ENCODE measurements around the gene FCRL5. TPM values are rescaled to one million over a fixed set of nuclear protein-coding genes. Genes with fewer than 3 reads are reported as not detected.

FCRL5 gene
- total and polyA plus RNA-seq, 10 of the 15 experiments (the other 5 are each of a cell fraction or from before 2014, with no cell fraction given), result 1.1 to 136 (median 7.0) TPM

- no peaks in the 10 kb centered on the region for H4K20me1 ChIP-seq (ENCODE audit: control insufficient read depth, insufficient read depth)
- in situ Hi-C loops (cut with MboI), result no loop called here
- ChIA-PET POLR2A (interaction anchor here (0.6 kb wide), 1 partner anchor 290 kb away, joined by 3 read pairs; no protein-coding TSS in a partner anchor), SMC1A (ENCODE audit: uncharacterized antibody, unreplicated experiment) (interaction anchor here (1.1 to 1.5 kb wide), 6 partner anchors 8 to 431 kb away, joined by 3 to 9 read pairs (median 4); no protein-coding TSS in a partner anchor), CTCF (interaction anchor here (0.9 to 1.7 kb wide), 7 partner anchors 8 to 170 kb away, joined by 3 to 5 read pairs (median 3); no protein-coding TSS in a partner anchor), RAD21 (ENCODE audit: unreplicated experiment) (interaction anchor here (0.6 to 1.9 kb wide), 2 partner anchors 8 to 25 kb away, joined by 3 to 4 read pairs; no protein-coding TSS in a partner anchor)
- no peak overlapping the region for H3K27ac ChIP-seq (ENCODE audit: control insufficient read depth, insufficient read depth)
- no peak for FAIRE-seq
- H3K4me2 ChIP-seq (ENCODE audit: control insufficient read depth, insufficient read depth), result no peak overlapping the region
- no peak overlapping the region for H3K4me3 ChIP-seq
- H2AFZ ChIP-seq (ENCODE audit: control insufficient read depth, low read depth, low read length), result no peak overlapping the region
- TF ChIP-seq CBX5 (IDR thresholded peaks at IDR 0.05; ENCODE audit: low read depth) (no peak), NFYA (IDR thresholded peaks at IDR 0.05; ENCODE audit: borderline replicate concordance, low read depth, low read length) (no peak), YY1 (IDR thresholded peaks at IDR 0.05; ENCODE audit: low read depth, low read length) (no peak), IKZF2 (IDR thresholded peaks at IDR 0.05) (no peak), EZH2 (IDR thresholded peaks at IDR 0.05; ENCODE audit: borderline replicate concordance, control insufficient read depth, low read depth, low read length) (no peak), NR2C1 (IDR thresholded peaks at IDR 0.05) (no peak), FOXM1 (IDR thresholded peaks at IDR 0.05; ENCODE audit: low read depth, low read length) (no peak), ETV6 (conservative IDR thresholded peaks at IDR 0.05 in 1 of 2, IDR thresholded peaks at IDR 0.05 in 1 of 2; ENCODE audit: borderline replicate concordance in 1 of 2, low read depth in 1 of 2) (no peak), ZNF384 (IDR thresholded peaks at IDR 0.05; ENCODE audit: borderline replicate concordance, low read depth, low read length) (no peak), NFYB (IDR thresholded peaks at IDR 0.05; ENCODE audit: insufficient read depth, low read depth, low read length) (no peak), DPF2 (IDR thresholded peaks at IDR 0.05) (no peak), RELB (IDR thresholded peaks at IDR 0.05; ENCODE audit: low read depth) (no peak), ZNF274 (IDR thresholded peaks at IDR 0.05; ENCODE audit: insufficient read depth, insufficient read length) (no peak), PRDM15 (CRISPR knock-in tag; IDR thresholded peaks at IDR 0.05) (no peak), IRF3 (IDR thresholded peaks at IDR 0.05) (no peak), POLR2A (IDR thresholded peaks at IDR 0.05; ENCODE audit: low read depth, low read length) (no peak), JUND (IDR thresholded peaks at IDR 0.05; ENCODE audit: low read depth, low read length) (no peak)
- WGBS (ENCODE audit: insufficient coverage, insufficient replicate concordance, low lambda C conversion rate, missing lambda C conversion rate), result 77% methylated on average over 10 of the region's 10 CpGs
- no peaks in the 10 kb centered on the region for H3K36me3 ChIP-seq (ENCODE audit: control insufficient read depth in 2 of 2, insufficient read depth in 2 of 2, low read length in 1 of 2)
- H3K9me3 ChIP-seq (replicated peaks; ENCODE audit: control insufficient read depth, insufficient read depth, low read length), result no peaks in the 10 kb centered on the region
- H3K4me1 ChIP-seq (ENCODE audit: control insufficient read depth, insufficient read depth, low read length), result peaks cover 17% of the 10 kb centered on the region
- no peak for DNase-seq (ENCODE audit: low read depth, low spot score)
- no peak for ATAC-seq
- intact Hi-C loops (cut with micrococcal nuclease; ENCODE audit: unreplicated experiment), result no loop called here
- no TSS peak for BruUV-seq (replicated peaks)
- no peaks in the 10 kb centered on the region for H3K79me2 ChIP-seq (ENCODE audit: control insufficient read depth, insufficient read depth, low read length)
- H3K27me3 ChIP-seq (replicated peaks in 1 of 2; ENCODE audit: control insufficient read depth in 2 of 2, insufficient read depth in 2 of 2, low read length in 1 of 2), result no peaks in the 10 kb centered on the region
- no peak overlapping the region for H3K9ac ChIP-seq (ENCODE audit: control insufficient read depth, insufficient read depth, low read length)
Observed at GRCh38 chr1:157521056-157521455, 31.3 kb downstream of the FCRL5 start.

All from GM12878 (cell line).